Muscle layer of duodenum (tissue), 2 donors: ENCODE measurements around the gene CDC123.
"Not testable (repeated sequence)": the region's sequence is repeated elsewhere in the genome, so short reads cannot be mapped to it uniquely, and the experiment has no call there.

Source experiments
- H3K27ac ChIP-seq: one replicate; pipeline ENCODE4 v1.7.0; 2013; ENCODE audit warnings: mild to moderate bottlenecking, low read length
- H3K27me3 ChIP-seq: one replicate; pipeline ENCODE4 v1.7.0; 2013; ENCODE audit warnings: low read depth, mild to moderate bottlenecking, control low read depth, low read length
- H3K36me3 ChIP-seq, 2 donors: one replicate each; pipeline ENCODE4 v1.7.0; 2013; ENCODE audit warnings: low read length in 2 of 2, control low read depth in 1 of 2, mild to moderate bottlenecking in 1 of 2; ENCODE audit not compliant: insufficient read depth in 2 of 2, control insufficient read depth in 1 of 2
- H3K4me1 ChIP-seq, 2 donors: one replicate each; pipeline ENCODE4 v1.7.0; 2013; ENCODE audit warnings: low read length in 2 of 2, mild to moderate bottlenecking in 2 of 2, control low read depth in 1 of 2, moderate library complexity in 1 of 2; ENCODE audit not compliant: insufficient read depth in 2 of 2, control insufficient read depth in 1 of 2
- H3K4me3 ChIP-seq, 2 donors: one replicate each; pipeline ENCODE4 v1.7.0; 2013; ENCODE audit warnings: low read length in 2 of 2, low read depth in 1 of 2, mild to moderate bottlenecking in 1 of 2
- H3K9me3 ChIP-seq, 2 donors: one replicate each; pipeline ENCODE4 v1.7.0; 2013; ENCODE audit warnings: low read length in 2 of 2, control low read depth in 1 of 2, mild to moderate bottlenecking in 1 of 2; ENCODE audit not compliant: control insufficient read depth in 1 of 2
- donor health status: healthy.

CDC123 gene

GRCh38 chr10:12262278-12262981 is 66.4 kb downstream of the CDC123 start:
- Histone ChIP-seq H3K27ac (no peak overlapping the region), H3K4me3 (no peak overlapping the region), H3K4me1 (peaks cover 0 to 9% of the 10 kb centered on the region in 2 donors), H3K9me3 (no peaks in the 10 kb centered on the region), H3K27me3 (no peaks in the 10 kb centered on the region), H3K36me3 (no peaks in the 10 kb centered on the region)

GRCh38 chr10:12264204-12264940 is 68.4 kb downstream of the CDC123 start:
- H3K27me3 ChIP-seq = no peaks in the 10 kb centered on the region
- H3K36me3 ChIP-seq = no peaks in the 10 kb centered on the region
- no peaks in the 10 kb centered on the region for H3K9me3 ChIP-seq
- peak overlapping the region; percentile 61 to 68 for H3K4me3 ChIP-seq
- H3K27ac ChIP-seq = no peak overlapping the region
- peaks cover 0 to 9% of the 10 kb centered on the region in 2 donors for H3K4me1 ChIP-seq

- H3K9me3 ChIP-seq = no peaks in the 10 kb centered on the region
- no peak overlapping the region for H3K4me3 ChIP-seq
- H3K4me1 ChIP-seq = peaks cover 0 to 9% of the 10 kb centered on the region in 2 donors
- H3K36me3 ChIP-seq = no peaks in the 10 kb centered on the region
- H3K27me3 ChIP-seq = no peaks in the 10 kb centered on the region
- H3K27ac ChIP-seq = no peak overlapping the region
These were observed 73.1 kb downstream of the CDC123 start for GRCh38 chr10:12269056-12269455.

- H3K36me3 ChIP-seq = no peaks in the 10 kb centered on the region
- peak overlapping the region; percentile 43 for H3K27ac ChIP-seq
- H3K27me3 ChIP-seq = no peaks in the 10 kb centered on the region
- no peaks in the 10 kb centered on the region for H3K4me1 ChIP-seq
- no peaks in the 10 kb centered on the region for H3K9me3 ChIP-seq
- H3K4me3 ChIP-seq = no peak overlapping the region
These were observed 75.2 kb downstream of the CDC123 start for GRCh38 chr10:12271210-12271540.

- H3K27ac ChIP-seq, H3K36me3 ChIP-seq: not testable (repeated sequence)
These were observed 81.9 kb downstream of the CDC123 start for GRCh38 chr10:12277862-12278261.

GRCh38 chr10:12279281-12279680 is 83.3 kb downstream of the CDC123 start:
- no peaks in the 10 kb centered on the region for H3K4me1 ChIP-seq
- no peaks in the 10 kb centered on the region for H3K27me3 ChIP-seq
- H3K9me3 ChIP-seq = no peaks in the 10 kb centered on the region
- no peak overlapping the region for H3K4me3 ChIP-seq
- H3K27ac ChIP-seq = no peak overlapping the region
- no peaks in the 10 kb centered on the region for H3K36me3 ChIP-seq

More at GRCh38 chr10:12277862-12278261, 81.9 kb downstream of the CDC123 start:
- H3K27me3 ChIP-seq, H3K4me3 ChIP-seq, H3K4me1 ChIP-seq, H3K9me3 ChIP-seq: not testable (repeated sequence)

- H3K4me3 ChIP-seq = no peak overlapping the region
- no peak overlapping the region for H3K27ac ChIP-seq
- no peaks in the 10 kb centered on the region for H3K27me3 ChIP-seq
- no peaks in the 10 kb centered on the region for H3K4me1 ChIP-seq
- no peaks in the 10 kb centered on the region for H3K9me3 ChIP-seq
- H3K36me3 ChIP-seq = no peaks in the 10 kb centered on the region
These were observed 91.8 kb downstream of the CDC123 start for GRCh38 chr10:12287772-12288171.

GRCh38 chr10:12297784-12298183 is 101.8 kb downstream of the CDC123 start:
- H3K36me3 ChIP-seq, H3K4me1 ChIP-seq, H3K4me3 ChIP-seq, H3K27ac ChIP-seq, H3K27me3 ChIP-seq, H3K9me3 ChIP-seq: not testable (repeated sequence)

GRCh38 chr10:12299222-12299965 is 103.4 kb downstream of the CDC123 start:
- Histone ChIP-seq H3K36me3 (no peaks in the 10 kb centered on the region), H3K27me3 (no peaks in the 10 kb centered on the region), H3K9me3 (no peaks in the 10 kb centered on the region), H3K4me1 (no peaks in the 10 kb centered on the region), H3K4me3 (no peak overlapping the region), H3K27ac (no peak overlapping the region)
